ENCODE results near the gene LY6G6D.

Gene LY6G6D

DNA sequence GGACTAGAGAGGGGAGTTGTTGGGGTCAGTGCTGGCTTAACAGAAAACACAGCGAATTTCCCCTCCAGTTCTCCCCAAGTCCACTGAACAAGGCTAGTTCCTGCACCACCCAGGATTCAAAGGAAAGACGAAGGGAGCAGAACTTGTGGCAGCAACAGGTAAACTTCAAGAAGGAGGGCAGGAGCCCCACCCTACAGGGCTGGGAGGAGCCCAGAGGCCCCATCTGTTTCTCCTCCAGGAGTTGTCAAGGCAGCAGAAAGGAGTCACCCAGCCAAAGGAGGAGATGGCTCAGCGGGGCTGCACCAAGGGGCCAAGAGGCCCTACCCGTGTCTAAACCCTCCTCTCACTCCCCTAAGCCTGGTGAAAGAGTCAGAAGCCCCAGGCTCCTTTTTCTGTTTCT, 49.0 kb downstream of the LY6G6D start:
- H3K27me3 ChIP-seq (replicated peaks; ENCODE audit: control insufficient read depth, insufficient read depth, low read length, poor library complexity, severe bottlenecking): no peaks in the 10 kb centered on the region
- DNase-seq: no peak
- H3K9me3 ChIP-seq (ENCODE audit: control insufficient read depth, low read length): no peaks in the 10 kb centered on the region
- H3K4me1 ChIP-seq (ENCODE audit: control insufficient read depth, insufficient read depth, low read length, poor library complexity, severe bottlenecking): no peaks in the 10 kb centered on the region
- no peak overlapping the region for H3K27ac ChIP-seq (ENCODE audit: insufficient read depth, low read length, poor library complexity, severe bottlenecking)
- H3K4me3 ChIP-seq (ENCODE audit: insufficient read depth, low read depth, low read length, poor library complexity, severe bottlenecking): no peak overlapping the region
- H3K36me3 ChIP-seq (ENCODE audit: control insufficient read depth, insufficient read depth, low read length): peaks cover 7% of the 10 kb centered on the region

DNA sequence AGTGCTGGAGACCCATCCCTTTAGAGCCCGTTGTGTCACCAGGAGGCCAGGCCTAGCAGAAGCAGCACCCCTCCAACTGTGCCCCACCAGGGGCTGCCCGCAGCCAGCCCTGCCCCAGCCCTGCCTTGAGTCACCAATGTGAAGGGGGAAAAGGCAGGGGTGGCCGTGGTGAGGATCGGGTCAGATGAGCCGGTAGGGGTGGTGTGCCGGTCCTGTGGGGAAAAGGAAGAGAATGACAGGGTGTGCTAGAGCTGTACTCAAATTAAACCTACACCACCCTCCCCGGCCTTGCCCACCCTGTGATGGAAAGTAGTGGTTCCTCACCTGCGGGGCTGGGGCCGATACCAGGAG, 50.4 kb downstream of the LY6G6D start:
- no peaks in the 10 kb centered on the region for H3K9me3 ChIP-seq (ENCODE audit: control insufficient read depth, low read length)
- peaks cover under 1% of the 10 kb centered on the region for H3K36me3 ChIP-seq (ENCODE audit: control insufficient read depth, insufficient read depth, low read length)
- DNase-seq: no peak
- H3K27me3 ChIP-seq (replicated peaks; ENCODE audit: control insufficient read depth, insufficient read depth, low read length, poor library complexity, severe bottlenecking): no peaks in the 10 kb centered on the region
- no peaks in the 10 kb centered on the region for H3K4me1 ChIP-seq (ENCODE audit: control insufficient read depth, insufficient read depth, low read length, poor library complexity, severe bottlenecking)
- no peak overlapping the region for H3K4me3 ChIP-seq (ENCODE audit: insufficient read depth, low read depth, low read length, poor library complexity, severe bottlenecking)
- no peak overlapping the region for H3K27ac ChIP-seq (ENCODE audit: insufficient read depth, low read length, poor library complexity, severe bottlenecking)

DNA sequence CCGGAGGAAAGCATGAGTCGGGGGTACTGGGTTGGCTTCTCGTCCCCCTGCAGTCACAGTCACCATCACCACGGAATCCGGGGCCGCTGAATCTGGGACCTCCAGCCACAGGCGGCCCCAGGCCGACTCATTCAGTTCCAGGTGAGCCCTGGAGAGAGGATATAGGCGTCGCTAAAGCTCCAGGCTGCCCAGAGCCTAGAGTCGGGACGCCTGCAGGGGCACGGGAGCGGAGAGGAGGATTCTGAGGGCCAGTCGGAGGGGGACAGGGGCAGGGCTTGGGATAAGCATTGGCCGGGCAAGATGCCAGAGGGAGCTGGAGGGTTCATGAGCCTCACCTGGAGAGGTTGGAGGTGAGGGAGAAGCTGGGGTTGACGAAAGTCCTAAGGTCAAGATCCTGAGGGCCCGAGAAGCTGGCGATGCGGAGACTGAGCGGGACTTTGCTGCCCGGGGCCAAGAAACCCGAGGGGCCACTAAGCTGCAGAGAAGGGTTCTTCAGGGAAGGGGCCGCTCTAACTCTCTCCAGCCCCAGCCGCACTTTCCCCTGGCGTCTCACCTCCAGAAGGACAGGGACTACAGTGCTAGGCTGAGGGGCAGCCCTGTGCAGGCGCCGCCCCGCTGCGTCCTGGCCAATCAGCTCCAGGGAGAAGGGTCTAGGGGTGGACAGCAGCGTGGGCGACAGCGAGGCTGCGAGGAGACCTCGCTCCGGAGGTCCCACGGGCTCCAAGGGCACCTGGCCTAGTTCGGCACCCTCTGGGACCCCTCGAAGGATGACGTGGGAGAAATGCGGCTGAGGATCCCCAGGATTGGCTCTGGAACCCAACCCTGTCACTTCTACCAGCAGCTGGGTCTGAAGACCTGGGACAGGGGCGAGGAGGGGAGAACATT, 51.0 kb downstream of the LY6G6D start:
- no peak overlapping the region for H3K27ac ChIP-seq (ENCODE audit: insufficient read depth, low read length, poor library complexity, severe bottlenecking)
- H3K4me3 ChIP-seq (ENCODE audit: insufficient read depth, low read depth, low read length, poor library complexity, severe bottlenecking): no peak overlapping the region
- H3K4me1 ChIP-seq (ENCODE audit: control insufficient read depth, insufficient read depth, low read length, poor library complexity, severe bottlenecking): no peaks in the 10 kb centered on the region
- H3K27me3 ChIP-seq (replicated peaks; ENCODE audit: control insufficient read depth, insufficient read depth, low read length, poor library complexity, severe bottlenecking): no peaks in the 10 kb centered on the region
- H3K36me3 ChIP-seq (ENCODE audit: control insufficient read depth, insufficient read depth, low read length): no peaks in the 10 kb centered on the region
- H3K9me3 ChIP-seq (ENCODE audit: control insufficient read depth, low read length): no peaks in the 10 kb centered on the region
- no peak for DNase-seq

DNA sequence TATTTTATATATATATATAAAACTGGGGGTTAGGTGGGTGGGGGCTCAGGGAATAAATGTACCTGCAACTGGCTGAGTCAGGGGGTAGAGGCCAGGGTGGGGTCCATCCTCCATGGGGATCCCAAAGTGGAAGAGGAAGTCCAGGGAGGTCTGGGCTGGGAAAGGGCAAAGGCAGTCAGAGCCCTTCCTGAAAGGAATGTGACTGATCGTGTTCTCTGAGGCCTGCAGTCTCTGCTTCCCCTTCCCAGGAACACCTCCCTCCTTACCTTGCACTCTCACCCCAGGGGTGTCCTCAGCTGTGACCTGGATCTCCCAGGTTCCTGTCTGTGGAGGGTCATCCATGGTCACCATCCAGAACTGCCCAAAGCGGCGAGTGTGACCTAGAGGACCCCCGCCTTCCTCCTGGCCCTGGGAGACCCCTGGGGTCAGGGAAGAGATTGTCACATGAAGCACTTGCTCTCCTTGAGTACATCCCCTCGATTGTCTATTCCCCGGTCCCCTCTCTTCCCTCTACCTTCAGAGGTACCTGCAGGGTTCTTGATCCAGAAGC, 52.0 kb downstream of the LY6G6D start:
- no peaks in the 10 kb centered on the region for H3K9me3 ChIP-seq (ENCODE audit: control insufficient read depth, low read length)
- DNase-seq: no peak
- H3K36me3 ChIP-seq (ENCODE audit: control insufficient read depth, insufficient read depth, low read length): no peaks in the 10 kb centered on the region
- H3K27me3 ChIP-seq (replicated peaks; ENCODE audit: control insufficient read depth, insufficient read depth, low read length, poor library complexity, severe bottlenecking): no peaks in the 10 kb centered on the region
- no peak overlapping the region for H3K4me3 ChIP-seq (ENCODE audit: insufficient read depth, low read depth, low read length, poor library complexity, severe bottlenecking)
- peaks cover 5% of the 10 kb centered on the region for H3K4me1 ChIP-seq (ENCODE audit: control insufficient read depth, insufficient read depth, low read length, poor library complexity, severe bottlenecking)
- H3K27ac ChIP-seq (ENCODE audit: insufficient read depth, low read length, poor library complexity, severe bottlenecking): no peak overlapping the region
